ENCODE results near the gene MND1.

The MND1 gene

DNA sequence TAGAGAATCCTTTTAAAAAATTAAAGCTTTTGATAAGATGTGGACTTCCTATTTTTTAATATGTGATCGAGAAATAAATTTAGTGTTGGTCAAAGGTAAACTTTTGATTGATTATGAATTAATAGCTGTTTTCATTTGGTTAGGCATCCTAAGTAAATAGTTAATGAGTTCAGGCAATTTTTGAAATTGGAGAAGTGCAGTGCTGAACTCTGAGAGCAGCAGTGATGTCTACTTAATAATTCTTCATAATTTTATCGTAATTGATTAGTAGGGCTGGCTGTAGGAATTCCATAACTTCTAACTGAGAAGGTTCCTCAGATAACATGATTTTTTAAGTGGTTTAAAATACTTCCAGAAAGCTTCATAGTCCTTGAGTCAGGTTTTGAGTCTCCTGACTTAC lies 1.5 kb downstream of the MND1 start:
- DNase-seq (ENCODE audit: low read depth in 4 of 4, low spot score in 1 of 4) = no peak

DNA sequence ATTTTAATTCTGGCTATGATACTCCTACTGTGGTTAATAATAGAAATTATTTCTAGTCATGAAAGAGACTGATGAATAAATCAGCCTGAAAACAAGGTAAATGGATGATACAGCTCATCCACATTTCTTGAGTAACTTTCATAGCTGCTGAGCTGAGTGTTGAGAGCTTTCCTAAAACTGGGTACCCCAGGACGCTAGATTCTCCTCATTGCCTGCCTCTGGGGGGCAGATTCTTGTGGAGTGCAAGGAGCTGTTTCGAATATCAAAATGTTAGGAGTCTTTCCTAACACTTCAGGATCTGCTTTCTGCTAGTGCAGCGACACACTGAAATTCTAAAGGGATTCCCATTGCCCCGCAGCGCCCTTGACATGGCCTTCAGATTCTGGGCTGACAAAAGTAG lies 2.1 kb downstream of the MND1 start:
- DNase-seq (ENCODE audit: low read depth in 4 of 4, low spot score in 1 of 4) = no peak

DNA sequence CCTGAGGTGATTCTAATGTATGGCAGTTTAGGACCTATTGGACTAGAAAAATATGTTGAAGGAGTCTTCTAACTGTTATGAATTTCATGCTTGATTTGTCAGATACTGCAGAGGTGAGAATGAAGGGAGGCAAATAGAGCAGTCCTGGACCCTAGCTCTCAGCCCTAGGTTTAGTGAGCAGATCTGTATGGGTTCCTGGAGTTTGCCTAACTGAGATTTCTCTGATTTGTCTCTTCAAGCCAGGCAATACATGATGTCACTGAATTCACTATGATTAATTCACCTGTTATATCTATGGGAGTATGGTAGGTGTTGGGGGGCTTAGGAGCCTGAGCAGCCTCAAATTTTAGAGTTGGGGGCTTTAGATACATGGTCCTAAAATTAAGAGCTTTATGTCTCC lies 2.6 kb downstream of the MND1 start:
- no peak for DNase-seq (ENCODE audit: low read depth in 4 of 4, low spot score in 1 of 4)

DNA sequence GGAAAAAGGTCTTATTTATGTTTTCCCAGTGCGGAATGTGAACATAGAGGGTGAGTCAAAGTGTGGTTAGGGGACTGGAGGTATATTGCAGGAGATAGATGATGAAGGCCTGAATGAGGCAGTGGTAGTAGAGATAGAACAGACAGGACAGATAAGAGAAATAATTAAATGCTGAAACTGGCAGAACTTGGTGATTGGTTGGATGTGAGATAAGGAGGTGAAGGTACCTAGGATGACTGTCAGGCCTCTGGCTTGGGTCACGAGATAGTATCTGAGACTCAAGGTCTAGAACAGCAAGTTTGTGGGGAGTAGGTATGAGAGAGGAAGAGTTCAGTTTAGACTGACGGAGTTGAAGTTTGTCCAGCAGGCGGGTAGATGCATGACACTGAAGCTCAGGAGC lies 3.5 kb downstream of the MND1 start:
- DNase-seq (ENCODE audit: low read depth in 4 of 4, low spot score in 1 of 4) = no peak

DNA sequence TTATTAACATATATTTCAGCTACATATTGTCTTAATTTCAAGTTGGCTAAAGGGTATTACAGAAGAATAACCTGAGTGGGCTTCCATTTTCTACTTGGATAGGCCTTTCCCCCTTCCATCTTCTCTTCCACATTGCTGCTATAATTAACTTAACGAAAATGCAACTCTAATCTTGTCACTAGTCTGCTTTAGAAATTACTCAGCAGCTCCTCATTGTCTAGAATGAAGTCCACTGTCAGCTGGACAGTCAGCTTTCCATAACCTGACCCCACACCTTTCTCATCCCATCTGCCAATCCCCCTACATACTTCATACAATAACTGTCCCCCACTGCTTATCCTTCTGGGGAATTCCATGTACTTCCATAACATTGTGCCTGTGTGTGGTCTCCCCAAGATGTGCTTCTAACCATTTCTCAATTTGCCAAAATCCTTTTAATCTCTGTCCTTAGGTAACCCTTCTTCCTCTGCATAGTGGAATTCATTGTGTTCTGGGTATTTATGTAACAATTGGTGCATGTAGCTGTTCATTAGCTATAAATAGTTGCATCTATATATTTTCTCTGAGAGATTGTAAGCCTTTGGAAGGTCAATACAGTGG lies 4.8 kb downstream of the MND1 start:
- DNase-seq (ENCODE audit: low read depth in 4 of 4, low spot score in 1 of 4) = no peak

DNA sequence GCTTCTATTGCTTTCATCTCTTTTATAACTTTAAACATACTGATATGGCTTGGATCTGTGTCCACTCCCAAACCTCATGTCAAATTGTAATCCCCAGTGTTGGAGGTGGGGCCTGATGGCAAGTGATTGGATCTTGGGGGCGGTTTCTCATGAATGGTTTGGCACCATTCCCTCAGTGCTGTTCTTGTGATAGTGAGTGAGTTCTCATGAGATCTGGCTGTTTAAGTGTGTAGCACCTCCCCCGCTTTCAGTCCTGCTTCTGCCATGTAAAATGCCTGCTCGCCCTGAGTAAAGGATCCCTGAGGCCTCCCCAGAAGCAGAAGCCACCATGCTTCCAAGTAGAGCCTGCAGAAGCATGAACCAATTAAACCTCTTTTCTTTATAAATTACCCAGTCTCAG lies 17.7 kb downstream of the MND1 start:
- DNase-seq (ENCODE audit: low read depth in 4 of 4, low spot score in 1 of 4) = no peak

DNA sequence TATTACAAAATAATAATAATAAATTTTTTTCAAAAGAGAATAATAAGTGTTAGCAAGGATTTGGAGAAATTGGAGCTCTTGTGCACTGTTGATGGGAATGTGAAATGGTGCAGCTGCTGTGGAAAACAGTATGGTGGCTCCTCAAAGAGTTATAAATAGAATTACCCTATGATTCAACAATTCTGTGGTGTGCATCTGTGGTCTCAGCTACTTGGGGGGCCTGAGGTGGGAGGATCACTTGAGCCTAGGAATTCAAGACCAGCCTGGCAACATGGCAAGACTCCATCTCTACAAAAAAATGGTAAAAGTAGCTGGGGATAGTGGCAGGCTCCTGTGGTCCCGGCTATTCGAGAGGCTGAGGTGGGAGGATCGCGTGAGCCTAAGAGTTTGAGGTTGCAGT lies 19.6 kb downstream of the MND1 start:
- no peak for DNase-seq (ENCODE audit: low read depth in 4 of 4, low spot score in 1 of 4)

DNA sequence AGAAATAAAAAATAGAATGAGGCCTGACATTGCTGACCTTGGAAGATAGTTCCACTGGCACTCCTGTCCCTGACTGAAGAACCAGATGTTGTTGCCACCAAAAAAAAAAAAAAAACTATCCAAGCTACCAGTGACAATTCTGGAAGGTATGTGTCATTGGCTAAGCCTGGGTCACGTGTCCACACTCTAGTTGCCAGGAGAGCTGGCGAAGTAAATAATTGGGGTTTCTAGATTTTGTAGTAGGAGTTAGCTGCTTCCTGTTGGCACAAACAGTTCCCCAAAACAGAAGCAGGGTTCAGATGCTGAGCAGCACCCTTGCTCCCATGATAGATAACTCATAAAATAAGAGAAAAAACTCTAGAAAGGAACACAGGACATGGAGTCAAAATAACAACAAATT lies 20.5 kb downstream of the MND1 start:
- DNase-seq (ENCODE audit: low read depth in 4 of 4, low spot score in 1 of 4) = no peak

DNA sequence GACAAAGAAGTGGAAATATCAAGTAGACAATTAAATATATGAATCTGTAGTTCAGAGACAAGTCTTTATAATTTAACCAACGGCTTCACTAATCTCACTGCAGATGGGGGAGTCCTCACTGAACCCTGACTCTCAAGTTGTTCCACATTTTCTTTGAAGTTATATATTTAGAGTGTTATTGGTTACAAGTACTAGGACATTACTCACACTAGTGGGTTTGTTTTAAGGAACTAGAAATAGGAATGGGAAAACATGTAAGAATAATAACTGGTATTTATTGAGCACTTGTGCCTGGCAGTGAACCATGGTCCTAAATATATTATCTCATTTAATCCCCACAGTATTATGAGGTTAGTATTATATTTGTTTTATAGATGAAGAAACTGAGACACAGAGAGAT lies 22.0 kb downstream of the MND1 start:
- DNase-seq (ENCODE audit: low read depth in 4 of 4, low spot score in 1 of 4) = no peak

DNA sequence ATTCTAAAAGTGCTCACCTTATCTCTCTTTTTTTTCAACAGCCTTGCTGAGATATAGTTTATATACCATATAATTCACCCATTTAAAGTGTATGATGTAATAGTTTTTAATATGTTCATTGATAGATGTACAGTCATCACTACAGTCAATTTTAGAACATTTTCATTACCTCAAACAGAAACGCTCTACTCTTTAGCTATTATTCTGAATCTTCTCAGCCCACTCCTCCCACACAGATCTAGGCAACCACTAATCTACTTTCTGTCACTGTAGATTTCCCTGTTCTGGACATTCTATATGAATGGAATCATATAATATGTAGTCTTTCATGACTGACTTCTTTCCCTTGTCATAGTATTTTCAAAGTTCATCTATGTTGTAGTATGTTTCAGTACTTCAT lies 22.6 kb downstream of the MND1 start:
- DNase-seq (ENCODE audit: low read depth in 4 of 4, low spot score in 1 of 4) = no peak

DNA sequence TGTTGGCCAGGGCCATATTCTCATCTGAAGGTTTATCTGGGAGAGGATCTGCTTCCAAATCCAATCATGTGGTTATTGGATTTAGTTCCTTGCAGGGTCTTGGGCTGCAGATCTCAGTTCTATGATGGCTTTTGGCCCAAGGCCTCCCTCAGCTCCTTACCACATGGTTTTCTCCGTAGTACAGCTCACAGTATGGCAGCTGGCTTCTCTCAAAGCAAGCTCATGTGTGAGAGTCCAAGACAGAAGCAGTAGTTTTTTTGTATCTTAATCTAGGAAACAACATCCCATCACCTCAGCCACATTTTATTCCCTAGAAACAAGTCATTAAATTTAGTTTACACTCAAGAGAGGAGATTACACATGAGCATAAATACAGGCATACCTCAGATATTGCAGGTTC lies 24.5 kb downstream of the MND1 start:
- DNase-seq (ENCODE audit: low read depth in 4 of 4, low spot score in 1 of 4) = no peak

DNA sequence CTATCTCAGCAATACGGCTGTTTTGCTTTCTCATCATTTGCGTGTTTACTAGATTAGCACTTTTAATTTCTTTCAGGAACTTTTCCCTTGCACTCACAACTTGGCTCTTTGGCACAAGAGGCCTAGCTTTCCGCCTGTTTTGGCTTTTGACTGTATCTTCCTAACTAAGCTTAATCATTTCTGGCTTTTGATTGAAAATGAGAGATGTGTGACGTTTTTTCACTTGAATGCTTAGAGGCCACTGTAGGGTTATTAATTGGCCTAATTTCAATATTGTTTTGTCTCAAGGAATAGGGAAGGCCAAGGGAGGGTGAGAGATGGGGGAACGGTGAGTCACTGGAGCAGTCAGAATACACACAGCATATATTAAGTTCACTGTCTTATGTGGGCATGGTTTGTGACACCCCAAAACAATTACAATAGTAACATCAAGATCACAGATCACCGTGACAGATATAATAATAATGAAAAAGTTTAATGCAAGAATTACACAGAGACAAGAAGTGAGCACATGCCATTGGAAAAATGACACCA lies 27.3 kb downstream of the MND1 start:
- no peak for DNase-seq (ENCODE audit: low read depth in 4 of 4, low spot score in 1 of 4)

DNA sequence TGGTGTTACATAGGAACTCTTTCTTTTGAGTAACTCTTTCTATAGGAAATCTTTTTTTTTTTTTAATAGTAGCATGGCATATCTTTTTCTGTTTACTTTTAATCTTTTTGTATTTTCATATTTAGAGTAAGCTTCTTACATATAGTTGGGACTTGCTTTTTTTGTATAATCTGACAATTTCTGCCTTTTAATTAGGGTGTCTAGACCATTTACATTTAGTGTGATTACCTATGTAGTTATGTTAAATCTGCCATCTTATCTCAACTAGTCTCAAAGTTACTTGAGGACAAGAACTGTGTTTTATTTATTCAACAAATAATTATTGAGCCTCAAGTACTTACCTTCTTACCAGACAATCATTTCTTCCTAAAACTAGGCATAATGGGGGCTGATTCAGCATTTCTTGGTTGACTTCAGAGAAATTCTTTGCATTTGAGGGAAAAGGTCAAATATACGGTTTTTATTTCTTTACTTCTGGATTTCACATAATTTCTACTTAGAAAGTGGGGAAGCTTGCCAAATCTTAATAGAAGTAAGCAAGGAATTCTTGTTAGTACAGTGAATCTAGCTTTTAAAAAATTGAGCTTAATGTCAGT lies 28.6 kb downstream of the MND1 start:
- no peak for DNase-seq (ENCODE audit: low read depth in 4 of 4, low spot score in 1 of 4)

DNA sequence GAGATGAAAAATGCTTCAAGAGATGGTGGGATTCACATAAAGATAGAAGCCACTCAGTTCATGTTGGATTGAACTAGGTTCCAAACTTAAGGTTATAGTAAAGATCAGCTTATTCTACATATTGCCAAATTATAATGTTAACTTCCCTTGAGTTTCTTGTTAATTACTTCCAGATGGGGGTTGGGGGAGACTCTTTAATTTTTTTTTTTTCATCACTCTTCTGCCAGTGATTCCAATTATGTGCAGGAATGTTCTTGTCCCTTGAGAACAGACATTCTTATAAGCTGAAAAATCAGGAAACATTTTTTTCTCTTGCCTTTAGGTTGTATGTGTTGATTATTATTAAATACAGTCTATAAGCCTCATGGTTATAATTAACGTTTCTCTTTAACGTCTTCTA lies 30.0 kb downstream of the MND1 start:
- no peak for DNase-seq (ENCODE audit: low read depth in 4 of 4, low spot score in 1 of 4)

DNA sequence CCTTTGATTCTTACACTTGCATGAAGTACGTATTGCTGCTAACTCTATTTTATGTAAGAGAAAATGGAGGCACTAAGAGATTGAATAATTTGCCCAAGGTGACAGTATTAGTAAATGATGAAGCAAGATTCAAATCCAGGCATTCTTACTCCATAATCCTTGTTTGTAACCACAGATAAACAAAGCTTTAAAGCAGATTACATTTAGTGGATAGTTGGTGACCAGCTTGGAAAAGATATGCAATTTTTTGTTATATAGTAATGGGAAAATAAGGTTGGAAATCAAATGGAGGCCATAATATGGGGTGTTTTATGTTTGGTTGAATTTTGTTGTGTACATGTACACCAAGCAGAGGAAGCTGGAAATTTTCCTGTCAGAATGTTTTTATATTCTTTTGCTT lies 30.8 kb downstream of the MND1 start:
- DNase-seq (ENCODE audit: low read depth in 4 of 4, low spot score in 1 of 4) = no peak

DNA sequence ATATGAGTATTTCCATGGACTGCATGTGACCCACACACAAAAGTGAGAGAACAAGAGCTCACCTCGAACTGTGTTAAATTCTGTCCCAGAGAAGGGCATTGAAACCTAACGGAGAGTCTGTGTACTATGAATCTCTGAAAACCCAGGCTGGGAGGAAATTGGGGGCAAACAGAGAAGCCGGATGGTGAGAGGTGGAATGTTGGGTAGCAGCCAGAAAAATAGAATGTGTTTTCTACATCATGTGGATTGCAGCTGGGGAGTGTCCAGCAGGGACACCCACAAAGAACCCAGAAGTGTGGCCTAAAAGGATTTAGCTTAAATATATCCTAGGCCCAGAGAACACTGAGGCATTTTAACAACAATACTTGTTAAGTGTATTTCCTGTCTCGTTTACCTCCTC lies 38.6 kb downstream of the MND1 start:
- no peak for DNase-seq (ENCODE audit: low read depth in 4 of 4, low spot score in 1 of 4)

DNA sequence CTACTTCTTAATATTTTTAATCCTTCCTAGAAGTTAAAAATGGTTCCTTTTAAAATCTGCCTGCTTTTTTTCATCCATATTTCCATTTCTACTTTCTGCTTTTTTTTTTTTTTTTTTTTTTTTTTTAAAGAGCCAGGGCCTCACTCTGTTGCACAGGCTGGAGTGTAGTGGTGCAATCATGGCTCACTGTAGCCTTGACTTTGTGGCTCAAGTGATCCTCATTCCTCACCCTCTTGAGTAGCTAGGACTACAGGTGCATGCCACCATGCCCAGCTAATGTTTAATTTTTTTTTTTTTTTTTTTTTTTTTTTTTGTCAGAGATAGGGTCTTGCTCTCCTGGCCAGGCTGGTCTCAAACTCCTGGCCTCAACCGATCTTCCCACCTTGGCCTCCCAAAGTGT lies 39.7 kb downstream of the MND1 start:
- no peak for DNase-seq (ENCODE audit: low read depth in 4 of 4, low spot score in 1 of 4)

DNA sequence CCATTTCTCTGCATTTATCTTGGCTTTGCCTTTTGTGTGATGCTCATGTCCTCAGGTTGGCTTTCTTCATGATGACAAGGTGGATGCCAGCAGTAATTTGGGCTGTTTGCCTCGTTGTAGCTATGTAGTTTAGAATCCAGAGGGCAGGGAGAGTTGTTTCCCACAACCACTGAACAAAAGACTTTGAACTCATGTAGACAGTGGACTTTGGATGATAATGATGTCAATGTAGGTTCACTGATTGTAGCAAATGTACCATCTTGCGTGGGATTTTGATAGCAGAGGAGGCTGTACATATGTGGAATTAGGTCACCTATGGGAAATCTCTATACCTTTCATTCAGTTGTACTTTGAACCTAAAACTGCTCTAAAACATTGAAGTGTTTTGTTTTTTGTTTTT lies 41.3 kb downstream of the MND1 start:
- DNase-seq (ENCODE audit: low read depth in 4 of 4, low spot score in 1 of 4) = no peak

DNA sequence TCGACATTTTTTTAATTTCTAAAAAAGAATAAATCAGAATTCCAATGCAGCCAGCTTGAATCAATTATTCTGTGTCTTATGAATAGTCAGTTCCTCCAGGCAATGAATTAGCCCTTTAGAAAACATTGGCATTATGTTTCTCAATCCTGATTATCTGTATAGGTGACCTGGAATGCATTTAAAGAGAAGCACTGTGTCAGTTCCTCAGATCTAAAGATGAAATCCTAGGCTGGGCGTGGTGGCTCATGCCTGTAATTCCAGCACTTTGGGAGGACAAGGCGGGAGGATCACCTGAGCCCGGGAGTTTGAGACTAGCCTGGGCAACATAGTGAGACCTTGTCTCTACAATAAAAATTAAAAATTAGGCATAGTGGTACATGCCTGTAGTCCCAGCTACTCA lies 43.5 kb downstream of the MND1 start:
- no peak for DNase-seq (ENCODE audit: low read depth in 4 of 4, low spot score in 1 of 4)

DNA sequence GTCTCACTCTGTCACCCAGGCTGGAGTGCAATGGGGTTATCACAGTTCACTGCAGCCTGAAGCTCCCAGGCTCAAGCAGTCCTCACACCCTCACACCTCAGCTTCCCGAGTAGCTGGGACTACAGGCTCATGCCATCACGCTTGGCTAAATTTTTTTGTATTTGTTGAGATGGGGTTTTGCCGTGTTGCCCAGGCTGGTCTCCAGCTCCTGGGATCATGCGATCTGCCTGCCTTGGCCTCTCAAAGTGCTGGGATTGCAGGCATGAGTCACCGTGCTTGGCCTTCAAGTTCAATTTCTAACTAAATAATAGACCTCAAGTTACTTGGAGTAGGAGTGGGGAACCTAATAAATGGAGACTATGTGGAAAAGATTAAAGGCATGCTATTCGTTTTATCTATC lies 48.9 kb downstream of the MND1 start:
- DNase-seq (ENCODE audit: low read depth in 4 of 4, low spot score in 1 of 4) = no peak

DNA sequence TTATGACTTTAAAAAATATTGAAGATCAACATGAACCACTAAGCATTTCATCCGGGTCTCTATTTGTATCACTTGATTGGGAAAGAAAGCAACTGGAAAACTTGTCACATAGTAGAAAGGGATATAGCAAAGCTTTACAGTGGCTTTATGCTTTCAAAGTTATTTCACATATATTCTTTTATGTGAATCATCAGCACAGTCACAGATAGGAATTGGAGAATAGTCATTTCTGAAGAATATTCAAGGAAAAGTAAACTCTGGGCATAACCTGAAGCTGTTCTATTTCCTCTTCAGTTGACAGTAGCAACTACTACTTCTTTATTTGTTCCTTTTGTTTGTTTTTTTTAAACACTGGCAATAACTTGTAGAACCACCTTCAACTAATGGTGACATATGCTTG lies 50.5 kb downstream of the MND1 start:
- no peak for DNase-seq (ENCODE audit: low read depth in 4 of 4, low spot score in 1 of 4)

DNA sequence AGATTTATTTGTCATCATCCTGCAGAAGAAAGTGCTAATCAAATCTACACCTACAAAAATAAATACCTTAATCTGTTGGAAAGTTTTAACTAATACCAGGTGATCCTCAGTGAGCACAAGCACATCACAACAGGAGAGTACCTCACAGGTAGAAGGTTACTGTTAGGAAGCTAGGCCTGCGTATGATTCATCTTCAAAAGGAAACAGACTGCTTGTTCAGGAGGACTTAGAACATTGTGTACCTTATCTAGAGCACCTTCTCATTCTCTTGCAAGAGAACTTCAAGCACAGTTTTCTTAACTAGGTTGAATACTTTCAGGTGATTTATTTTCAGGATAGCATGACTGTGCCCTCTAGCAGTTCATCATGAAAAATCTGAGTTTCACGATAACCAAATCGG lies 54.2 kb downstream of the MND1 start:
- DNase-seq (ENCODE audit: low read depth in 4 of 4, low spot score in 1 of 4) = no peak

DNA sequence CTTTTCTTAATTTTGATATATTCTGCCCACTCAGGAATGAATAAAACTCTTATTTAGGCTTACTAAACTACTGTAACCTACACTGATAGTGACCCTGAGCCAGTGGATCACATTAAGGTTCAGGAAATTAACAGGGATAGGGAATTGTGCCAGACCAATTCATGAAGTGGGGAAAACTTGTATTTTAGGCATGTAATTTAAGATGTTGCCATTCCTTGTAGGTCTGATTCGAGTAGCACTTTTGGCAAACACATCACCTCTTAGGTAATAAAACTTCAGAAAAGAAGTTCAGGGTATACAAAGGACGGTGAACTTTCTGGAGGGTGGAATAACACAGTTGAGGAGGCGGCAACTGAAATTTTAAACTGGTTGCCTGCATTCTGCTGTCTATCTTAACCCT lies 54.9 kb downstream of the MND1 start:
- no peak for DNase-seq (ENCODE audit: low read depth in 4 of 4, low spot score in 1 of 4)
